HG03575 (cell line): ENCODE measurements around the gene CADPS.

Experiments
- ATAC-seq: cut with Tn5 transposase; IDR thresholded peaks from one replicate; pipeline ENCODE4 v1.9.1; 2021; ENCODE audit not compliant: unreplicated experiment, insufficient number of reproducible peaks, low FRiP score; ENCODE audit errors: extremely low read depth

Gene CADPS

DNA sequence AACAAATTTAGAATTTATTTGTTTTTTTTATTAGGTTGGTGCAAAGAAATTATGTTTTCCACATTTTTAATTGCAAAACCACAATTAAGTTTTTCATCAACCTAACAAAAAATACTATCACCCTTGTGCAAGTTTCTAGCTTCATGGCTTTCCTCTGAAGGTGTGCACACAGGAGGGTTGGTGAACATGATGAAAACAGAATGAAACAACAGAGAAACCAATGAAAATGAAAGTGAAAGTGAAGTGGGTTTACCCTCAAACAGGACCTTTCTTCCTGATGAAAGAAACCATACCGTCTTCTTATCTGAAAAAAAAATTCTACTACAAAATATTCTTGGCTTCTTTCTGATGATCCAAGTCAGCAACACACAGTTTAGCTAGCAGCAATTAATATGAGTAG lies 429.9 kb downstream of the CADPS start:
- no peak for ATAC-seq

GRCh38 chr3:62439978-62440377 lies 435.2 kb downstream of the CADPS start:
- ATAC-seq = no peak

DNA sequence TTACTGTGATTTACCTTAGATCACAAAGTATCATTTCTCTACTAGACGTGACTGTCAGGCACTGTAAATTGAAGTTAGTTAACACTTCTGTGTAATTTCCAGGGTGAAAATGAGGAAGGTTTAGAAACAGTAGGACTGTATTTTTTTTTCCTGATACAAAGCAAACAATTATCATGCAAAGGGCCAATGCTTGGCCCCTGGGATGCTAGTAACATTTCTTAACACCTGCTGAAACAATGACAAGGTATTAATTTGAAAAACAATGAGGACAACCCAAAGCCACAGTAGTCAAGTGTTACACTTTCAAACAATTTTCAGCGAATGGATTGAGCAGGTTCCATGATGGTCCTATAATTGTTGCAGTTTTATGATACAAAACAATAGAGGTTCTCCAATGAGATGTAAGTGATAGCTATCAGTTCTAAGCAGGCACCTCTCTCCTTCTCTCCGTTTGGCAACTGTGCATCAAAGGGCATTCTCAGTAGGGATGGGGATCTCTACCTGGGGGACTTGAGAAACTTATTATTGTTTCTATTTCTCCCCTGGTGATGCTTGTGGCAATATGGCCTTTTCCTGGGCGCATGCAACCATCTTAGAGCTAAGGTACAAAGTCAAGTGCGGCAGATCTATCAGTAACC lies 435.9 kb downstream of the CADPS start:
- ATAC-seq = no peak

- no peak for ATAC-seq
Observed at GRCh38 chr3:62436785-62437184, 438.4 kb downstream of the CADPS start.

DNA sequence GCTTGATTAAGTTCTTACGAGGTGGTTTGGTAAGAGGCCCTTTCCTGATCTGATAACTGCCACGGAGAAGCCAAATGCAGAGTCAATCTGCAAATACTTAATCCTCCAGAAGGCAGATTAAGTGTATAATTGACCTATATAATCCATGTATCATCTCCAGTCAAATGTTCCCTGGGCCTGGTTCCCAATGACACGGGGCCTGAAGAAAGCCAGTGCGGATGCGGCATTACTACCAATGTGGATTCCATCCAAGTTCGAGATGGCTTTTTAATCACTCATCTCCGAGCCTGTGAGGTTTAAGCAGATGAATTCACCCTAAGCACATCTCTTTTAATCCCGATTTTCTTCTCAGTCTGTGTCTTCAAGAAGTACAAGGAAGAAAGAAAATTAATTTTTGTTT lies 441.8 kb downstream of the CADPS start:
- ATAC-seq = no peak

DNA sequence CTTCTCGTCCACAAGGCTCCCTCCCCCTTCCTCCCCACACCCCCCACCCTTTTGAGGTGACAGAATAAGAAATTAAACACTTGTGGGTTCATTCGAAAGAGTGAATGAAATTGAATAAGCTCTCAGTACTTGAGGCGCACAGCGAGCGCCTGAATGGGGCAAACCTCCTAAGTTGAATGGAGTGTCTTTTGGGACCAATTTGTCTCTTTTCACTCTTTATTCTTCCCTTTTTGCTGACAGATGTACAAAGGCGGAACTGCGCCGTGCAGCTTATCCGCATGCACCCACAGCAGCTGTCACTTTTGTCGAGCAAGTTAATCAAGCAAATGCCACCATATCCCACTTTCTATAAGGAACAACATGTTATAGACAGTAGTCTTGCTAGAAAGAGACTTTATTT lies 454.0 kb downstream of the CADPS start:
- no peak for ATAC-seq

DNA sequence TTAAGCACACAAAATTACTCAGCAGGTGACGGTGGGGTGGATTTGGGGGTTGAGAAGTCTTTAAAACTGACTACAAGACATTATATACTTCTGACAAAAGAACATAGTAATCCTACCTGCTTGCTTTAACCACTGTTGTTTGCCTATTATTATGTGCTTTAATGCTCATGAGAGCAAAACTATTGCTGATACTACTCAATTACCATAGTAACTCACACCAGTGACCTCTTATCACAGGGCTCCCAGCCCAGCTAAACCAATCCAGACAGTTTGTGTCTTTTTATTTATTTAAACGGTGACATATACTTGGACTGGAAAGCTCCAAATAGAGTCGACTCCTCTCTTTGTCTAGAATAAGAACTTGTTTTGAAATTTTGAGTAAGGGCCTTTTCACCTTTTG lies 459.1 kb downstream of the CADPS start:
- no peak for ATAC-seq

DNA sequence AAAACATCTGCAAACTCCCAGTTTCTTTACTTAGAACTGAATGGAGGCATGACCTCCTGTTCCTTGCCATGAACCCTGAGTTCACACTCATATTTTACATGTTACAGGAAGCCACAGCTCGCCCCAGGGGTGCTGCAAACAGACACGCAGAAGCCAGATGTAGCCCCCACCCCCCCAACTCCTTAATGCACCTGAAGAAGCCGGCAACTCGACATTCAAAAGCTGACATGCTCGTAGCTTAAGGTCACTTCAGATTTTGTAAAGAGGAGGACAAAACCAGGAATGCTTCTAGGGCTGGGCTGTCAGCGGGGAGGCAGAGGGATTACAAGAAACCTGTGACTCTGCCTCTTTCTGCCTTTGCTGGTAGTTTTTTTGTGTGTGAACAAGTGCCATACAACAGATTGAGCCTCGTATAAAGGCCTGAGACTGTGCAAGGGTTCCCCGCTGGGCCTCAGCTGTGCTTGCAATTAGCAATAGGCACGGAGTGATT lies 459.9 kb downstream of the CADPS start:
- no peak for ATAC-seq

DNA sequence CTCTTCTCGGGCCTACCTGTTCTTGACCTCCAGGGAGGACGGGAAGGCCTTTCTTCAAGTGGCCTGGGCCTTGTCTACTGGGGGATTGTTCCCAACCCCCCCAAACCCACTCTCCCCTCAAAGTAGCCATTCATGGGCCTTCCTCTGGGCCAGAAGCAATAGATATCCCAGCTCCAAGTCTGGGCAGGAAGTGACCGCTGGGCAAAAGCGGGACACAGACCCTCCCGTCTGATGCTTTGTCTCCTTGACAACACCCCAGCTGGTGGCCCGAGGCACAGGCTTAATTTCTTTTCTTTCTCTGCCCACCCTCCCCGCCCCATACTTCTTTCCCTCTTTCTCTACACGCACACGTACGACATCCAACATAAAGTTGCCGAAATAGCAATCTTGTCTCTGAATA lies 460.4 kb downstream of the CADPS start:
- ATAC-seq = no peak

- no peak for ATAC-seq
Observed at GRCh38 chr3:62413687-62414086, 461.5 kb downstream of the CADPS start.

DNA sequence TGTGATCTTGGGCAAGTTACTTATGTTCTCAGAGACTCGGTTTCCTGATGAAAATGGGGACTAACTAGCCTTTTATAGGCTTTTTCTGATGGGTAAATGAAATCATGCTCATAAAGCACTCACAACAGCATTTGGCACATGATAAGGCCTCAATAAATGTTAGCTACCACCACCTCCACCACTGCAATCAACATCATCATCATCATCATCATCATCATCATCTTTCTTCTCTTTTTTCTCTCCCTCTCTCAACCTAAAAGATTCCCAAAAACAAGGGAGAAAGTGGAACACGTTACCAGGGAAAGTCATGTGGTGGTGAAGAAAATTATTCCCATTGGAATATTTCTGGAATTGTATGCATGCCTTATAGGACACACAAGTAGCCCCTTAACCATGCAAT lies 468.3 kb downstream of the CADPS start:
- ATAC-seq = no peak

DNA sequence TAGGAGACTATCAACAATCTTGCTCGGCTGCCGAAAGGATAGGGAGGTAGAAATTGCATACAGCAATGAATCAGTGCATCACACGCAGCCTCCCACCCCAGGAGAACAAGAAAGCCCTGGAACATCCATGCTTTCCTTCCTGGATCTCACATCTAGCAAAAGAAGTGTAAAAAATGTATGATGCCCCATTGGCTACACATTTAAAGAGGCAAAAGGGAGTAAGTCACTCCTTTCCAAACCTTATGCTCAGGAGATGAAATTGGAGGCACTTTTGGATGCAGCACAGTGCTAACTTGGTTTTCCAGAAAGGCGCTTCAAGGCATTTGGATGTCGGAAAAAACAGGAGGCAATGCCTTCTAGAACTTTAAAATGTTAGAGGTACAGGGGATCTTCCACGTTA lies 469.6 kb downstream of the CADPS start:
- no peak for ATAC-seq

GRCh38 chr3:62405135-62405534 lies 470.1 kb downstream of the CADPS start:
- no peak for ATAC-seq

- no peak for ATAC-seq
Observed at GRCh38 chr3:62404321-62404720, 470.9 kb downstream of the CADPS start.

DNA sequence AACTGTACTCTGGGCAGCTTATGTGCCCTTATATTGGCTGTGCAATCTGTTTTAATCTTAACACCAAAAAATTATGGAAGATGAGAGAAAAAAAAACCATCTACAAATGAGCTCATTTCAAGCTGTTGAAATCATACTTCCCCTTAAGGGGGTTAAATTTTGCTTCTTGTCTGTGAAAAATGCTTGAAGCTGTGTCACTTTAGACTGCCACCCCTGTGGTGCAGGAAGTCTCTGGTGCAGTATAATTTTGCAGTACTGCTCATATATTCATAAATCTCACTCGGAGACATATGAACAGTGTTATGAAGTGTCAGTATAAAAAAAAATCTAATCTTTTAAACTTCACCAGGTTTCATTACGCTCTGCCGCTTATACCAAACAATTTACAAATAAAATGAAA lies 471.5 kb downstream of the CADPS start:
- no peak for ATAC-seq

DNA sequence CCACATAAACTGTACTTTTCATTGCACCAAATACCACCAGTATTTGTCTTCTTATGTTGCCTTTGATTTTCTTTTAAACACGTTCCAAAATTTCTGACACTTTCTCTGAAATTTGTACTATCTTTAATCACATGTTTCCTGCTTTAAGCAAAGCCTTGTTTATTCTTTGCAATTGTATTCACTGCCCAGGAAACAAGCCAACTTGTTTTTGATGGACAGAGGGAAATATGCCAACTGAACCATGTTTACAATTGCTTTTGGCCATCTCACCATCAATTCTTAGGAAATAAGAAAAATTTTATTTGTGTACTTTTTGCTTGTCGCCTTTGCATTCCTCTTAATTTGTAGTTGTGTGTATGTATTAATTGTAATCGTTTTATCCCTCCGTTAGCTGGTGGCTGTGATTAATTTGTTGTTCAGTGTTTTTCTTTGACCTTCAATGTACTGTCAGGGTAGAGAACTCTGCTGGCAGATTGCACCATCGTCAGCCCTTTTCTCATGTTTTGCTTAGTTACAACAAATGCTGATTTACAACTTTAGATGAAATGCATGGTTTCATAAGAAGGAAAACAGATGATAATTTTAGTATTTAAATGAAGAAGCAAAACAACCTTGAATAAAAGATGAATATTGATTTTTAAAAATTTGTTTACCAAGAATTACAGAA lies 482.5 kb downstream of the CADPS start:
- ATAC-seq = no peak

DNA sequence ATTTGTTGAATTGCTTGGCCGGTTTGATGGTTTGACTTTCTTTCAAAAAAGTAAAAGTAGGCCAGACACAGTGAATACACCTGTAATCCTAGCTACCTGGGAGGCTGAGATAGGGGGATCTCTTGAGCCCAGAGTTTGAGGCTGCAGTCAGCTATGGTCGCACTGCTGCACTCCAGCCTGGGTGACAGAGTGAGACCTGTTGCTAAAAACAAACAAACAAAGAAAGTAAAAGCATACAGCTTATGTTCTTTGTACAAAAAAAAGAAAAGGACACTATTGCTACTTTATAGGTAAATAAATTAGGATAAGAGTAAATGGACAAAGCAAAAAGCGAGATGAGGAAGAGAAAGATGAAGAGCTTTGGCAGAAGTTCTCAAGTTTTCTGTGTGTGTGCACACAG lies 488.0 kb downstream of the CADPS start:
- ATAC-seq = no peak

DNA sequence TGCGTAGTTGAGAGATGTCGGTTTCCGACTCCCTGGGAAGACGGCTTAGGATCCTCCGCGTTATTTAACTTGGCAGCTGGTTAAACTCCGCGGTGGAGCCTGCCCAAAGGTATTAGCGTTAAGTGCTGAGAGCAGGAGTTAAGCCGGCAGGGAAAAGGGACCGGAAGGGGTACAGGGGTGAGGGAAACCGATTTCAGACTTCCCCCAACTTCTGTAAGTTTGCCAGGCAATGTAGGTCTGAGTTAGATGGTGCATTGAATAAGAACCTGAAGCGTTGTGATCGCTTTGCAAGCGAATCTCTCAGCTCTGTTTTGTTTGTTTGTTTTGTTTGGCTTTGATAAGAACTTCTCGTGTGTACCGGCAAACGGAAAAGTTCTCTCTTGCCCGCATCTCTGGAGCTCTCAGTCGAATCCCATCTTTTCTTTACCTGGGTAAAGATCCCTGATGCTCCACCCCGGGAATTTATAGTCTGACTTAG lies 495.9 kb downstream of the CADPS start:
- ATAC-seq = no peak

GRCh38 chr3:62378921-62379320 lies 496.3 kb downstream of the CADPS start:
- no peak for ATAC-seq

DNA sequence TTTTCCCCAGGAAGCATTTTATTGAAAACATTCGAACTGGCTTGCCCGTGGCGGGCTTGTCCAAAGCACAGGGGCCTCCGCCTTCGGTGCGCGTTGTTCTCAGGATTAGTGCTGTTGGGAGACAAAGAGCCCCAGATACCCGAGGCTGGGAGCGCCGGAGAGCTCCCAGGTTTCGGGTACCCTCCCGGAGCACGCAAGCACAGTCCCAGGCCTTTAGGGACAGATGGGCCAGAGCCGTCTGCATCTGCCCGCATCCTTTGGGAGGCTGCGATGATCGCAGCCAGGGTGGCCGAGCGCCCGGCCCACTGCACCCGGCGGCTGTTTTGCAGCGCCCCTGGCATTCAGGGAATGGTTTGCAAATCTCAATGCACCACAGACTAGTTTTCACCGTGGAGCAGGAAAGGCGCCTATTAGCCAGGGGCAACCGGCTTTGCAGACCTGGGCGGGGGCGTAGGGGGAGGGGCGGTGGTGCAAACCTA lies 496.9 kb downstream of the CADPS start:
- ATAC-seq = no peak
